CD14-positive monocyte (primary cell): ENCODE data around the gene COL25A1. TPM values are rescaled to one million over a fixed set of nuclear protein-coding genes. Genes with fewer than 3 reads are reported as not detected.

ENCODE experiments used
- DNase-seq, 3 donors: peaks; one replicate each; pipeline ENCODE4 v3.0.0-alpha.2; 2011 to 2022
- H2AFZ ChIP-seq: 2 replicates; pipeline ENCODE4 v1.6.0; 2012; ENCODE audit warnings: mild to moderate bottlenecking, low read depth, low read length, inconsistent platforms; ENCODE audit not compliant: insufficient read depth, poor library complexity, severe bottlenecking
- H3K27ac ChIP-seq, 2 donors: 1 replicate in 1 of 2; 2 replicates in 1 of 2; pipeline ENCODE4 v1.5.1; 2012 to 2013; ENCODE audit warnings: low read length in 2 of 2, control low read depth in 1 of 2, inconsistent platforms in 1 of 2, low read depth in 1 of 2, mild to moderate bottlenecking in 1 of 2
- H3K27me3 ChIP-seq, 2 donors: one replicate each; pipeline versions ENCODE4 v1.6.0 to v1.6.1; 2011 to 2013; ENCODE audit warnings: low read length in 2 of 2; ENCODE audit not compliant: control insufficient read depth in 2 of 2, insufficient read depth in 2 of 2
- H3K36me3 ChIP-seq, 2 donors: replicated peaks in 1 of 2; 1 replicate in 1 of 2; 2 replicates in 1 of 2; pipeline versions ENCODE4 v1.5.1 to v1.6.1; 2012 to 2013; ENCODE audit warnings: low read length in 2 of 2, control low read depth in 1 of 2, inconsistent platforms in 1 of 2, mild to moderate bottlenecking in 1 of 2; ENCODE audit not compliant: insufficient read depth in 2 of 2, control insufficient read depth in 1 of 2
- H3K4me1 ChIP-seq, 2 donors: 1 replicate in 1 of 2; 2 replicates in 1 of 2; pipeline versions ENCODE4 v1.5.1 to v1.6.1; 2012 to 2013; ENCODE audit warnings: low read length in 2 of 2, control low read depth in 1 of 2, inconsistent platforms in 1 of 2, mild to moderate bottlenecking in 1 of 2, moderate library complexity in 1 of 2; ENCODE audit not compliant: insufficient read depth in 2 of 2, control insufficient read depth in 1 of 2
- H3K4me2 ChIP-seq: replicated peaks from 2 replicates; pipeline ENCODE3; 2012; ENCODE audit warnings: low read length, moderate library complexity, mild to moderate bottlenecking; ENCODE audit not compliant: poor library complexity, severe bottlenecking; ENCODE audit errors: extremely low read depth
- H3K4me3 ChIP-seq, 3 experiments: fragments of 200-600 bp in 1 of 3; sonication (generic) in 1 of 3; replicated peaks in 1 of 3; 1 replicate in 2 of 3; 2 replicates in 1 of 3; pipeline ENCODE4 v1.5.1; 2011 to 2013; ENCODE audit warnings: low read length in 3 of 3, mild to moderate bottlenecking in 3 of 3, control low read depth in 2 of 3, low read depth in 2 of 3, inconsistent platforms in 1 of 3, moderate library complexity in 1 of 3
- H3K79me2 ChIP-seq: 2 replicates; pipeline ENCODE4 v1.6.0; 2012; ENCODE audit warnings: mild to moderate bottlenecking, control low read depth, inconsistent platforms, low read length, moderate library complexity; ENCODE audit not compliant: insufficient read depth
- H3K9ac ChIP-seq: 2 replicates; pipeline ENCODE4 v1.6.0; 2017; ENCODE audit warnings: low read length, mild to moderate bottlenecking; ENCODE audit not compliant: insufficient read depth, poor library complexity, severe bottlenecking
- H3K9me3 ChIP-seq, 2 donors: replicated peaks in 1 of 2; 1 replicate in 1 of 2; 2 replicates in 1 of 2; pipeline versions ENCODE4 v1.5.1 to v1.6.1; 2012 to 2013; ENCODE audit warnings: low read length in 2 of 2, control low read depth in 1 of 2; ENCODE audit not compliant: control insufficient read depth in 1 of 2, insufficient read depth in 1 of 2
- H4K20me1 ChIP-seq: 2 replicates; pipeline ENCODE4 v1.6.0; 2012; ENCODE audit warnings: mild to moderate bottlenecking, low read length, control low read depth, moderate library complexity; ENCODE audit not compliant: insufficient read depth
- H3K27ac Mint-ChIP-seq, 7 donors: one replicate each; pipeline ENCODE4 v1.8.0; 2020; ENCODE audit warnings: mild to moderate bottlenecking in 7 of 7, mixed read lengths in 7 of 7, moderate library complexity in 6 of 7, inconsistent platforms in 2 of 7
- H3K27me3 Mint-ChIP-seq, 3 donors: one replicate each; pipeline ENCODE4 v1.8.0; 2021 to 2022; ENCODE audit warnings: low read depth in 3 of 3, mild to moderate bottlenecking in 3 of 3, mixed read lengths in 3 of 3, moderate library complexity in 3 of 3, inconsistent platforms in 1 of 3
- H3K36me3 Mint-ChIP-seq, 2 donors: one replicate each; pipeline ENCODE4 v1.8.0; 2020; ENCODE audit warnings: mixed read lengths in 2 of 2, inconsistent platforms in 1 of 2, mild to moderate bottlenecking in 1 of 2
- H3K4me1 Mint-ChIP-seq: one replicate; pipeline ENCODE4 v1.8.0; 2020; ENCODE audit warnings: mild to moderate bottlenecking, mixed read lengths
- H3K4me3 Mint-ChIP-seq, 2 donors: one replicate each; pipeline ENCODE4 v1.8.0; 2020; ENCODE audit warnings: mild to moderate bottlenecking in 2 of 2, mixed read lengths in 2 of 2, moderate library complexity in 1 of 2
- H3K9me3 Mint-ChIP-seq, 7 donors: one replicate each; pipeline ENCODE4 v1.8.0; 2020 to 2022; ENCODE audit warnings: mixed read lengths in 7 of 7, mild to moderate bottlenecking in 6 of 7, moderate library complexity in 6 of 7, inconsistent platforms in 2 of 7
- WGBS: methylation state at CpG from one replicate; pipeline ENCODE4 v1.1.5; 2013; ENCODE audit warnings: missing lambda C conversion rate; ENCODE audit not compliant: insufficient coverage; 5-methylcytosine and 5-hydroxymethylcytosine counted together
- intact Hi-C, 2 donors: fragments of 100-400 bp; cut with micrococcal nuclease; formaldehyde crosslinking; loops; one replicate each; pipeline versions ENCODE4 v1.15.0 to v1.15.1; 2023
- polyA plus RNA-seq, 3 donors: library from polyadenylated mRNA; depleted of rRNA in 1 of 3; unstranded in 2 of 3; stranded (reverse) in 1 of 3; fragments of 300-500 nt in 2 of 3; fragments of >200 nt in 1 of 3; fragmentation: Illumina TruSeq in 2 of 3; gene quantifications; 1 replicate in 2 of 3; 2 replicates in 1 of 3; pipeline ENCODE4 v1.2.3, GENCODE V29; 2012 to 2021
- TF ChIP-seq, protein P1 (sequence below): fragments of 200-600 bp; IDR thresholded peaks from one replicate; pipeline ENCODE4 v1.8.0; 2022; ENCODE audit warnings: antibody characterized with exemption, mild to moderate bottlenecking

The COL25A1 gene
- polyA plus RNA-seq, 3 donors, result not detected

DNA sequence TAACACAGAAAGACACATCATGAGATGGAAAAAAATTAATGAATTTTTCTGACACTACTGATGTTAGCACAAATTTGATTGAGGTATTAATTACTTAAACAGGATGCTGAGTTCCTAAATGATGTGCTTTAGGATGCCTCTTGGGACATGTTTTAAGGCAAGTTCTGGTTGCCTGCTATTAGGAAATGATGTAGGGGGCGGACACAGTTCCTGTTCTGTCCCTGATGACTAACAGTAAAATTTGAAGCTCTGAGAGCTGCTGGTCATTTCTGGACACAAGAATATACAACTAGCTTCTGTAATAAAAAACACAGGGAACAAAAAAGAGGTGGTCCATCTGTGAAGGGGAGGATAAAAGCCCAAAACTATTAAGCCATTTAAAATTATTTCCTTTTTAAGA lies 376.4 kb downstream of the COL25A1 start:
- Histone ChIP-seq H4K20me1 (no peaks in the 10 kb centered on the region), H2AFZ (no peak overlapping the region), H3K4me2 (no peak overlapping the region), H3K9me3 (no peaks in the 10 kb centered on the region), H3K79me2 (no peaks in the 10 kb centered on the region), H3K4me3 (no peak overlapping the region), H3K4me1 (peaks cover 0 to 3% of the 10 kb centered on the region in 2 donors), H3K27ac (no peak overlapping the region), H3K27me3 (no peaks in the 10 kb centered on the region), H3K36me3 (no peaks in the 10 kb centered on the region), H3K9ac (no peak overlapping the region)
- Mint-ChIP-seq H3K27me3 (peaks cover 0 to 2% (median 0%) of the 10 kb centered on the region in 3 donors), H3K4me1 (peaks cover 9% of the 10 kb centered on the region), H3K4me3 (no peak overlapping the region), H3K27ac (no peak overlapping the region), H3K36me3 (no peaks in the 10 kb centered on the region), H3K9me3 (peaks cover 0 to 3% (median 0%) of the 10 kb centered on the region in 7 donors)
- intact Hi-C loops, result no loop called here
- no peak for DNase-seq
- WGBS, result no CpG with 5 or more reads among the region's 1 CpG
- TF ChIP-seq, protein P1, sequence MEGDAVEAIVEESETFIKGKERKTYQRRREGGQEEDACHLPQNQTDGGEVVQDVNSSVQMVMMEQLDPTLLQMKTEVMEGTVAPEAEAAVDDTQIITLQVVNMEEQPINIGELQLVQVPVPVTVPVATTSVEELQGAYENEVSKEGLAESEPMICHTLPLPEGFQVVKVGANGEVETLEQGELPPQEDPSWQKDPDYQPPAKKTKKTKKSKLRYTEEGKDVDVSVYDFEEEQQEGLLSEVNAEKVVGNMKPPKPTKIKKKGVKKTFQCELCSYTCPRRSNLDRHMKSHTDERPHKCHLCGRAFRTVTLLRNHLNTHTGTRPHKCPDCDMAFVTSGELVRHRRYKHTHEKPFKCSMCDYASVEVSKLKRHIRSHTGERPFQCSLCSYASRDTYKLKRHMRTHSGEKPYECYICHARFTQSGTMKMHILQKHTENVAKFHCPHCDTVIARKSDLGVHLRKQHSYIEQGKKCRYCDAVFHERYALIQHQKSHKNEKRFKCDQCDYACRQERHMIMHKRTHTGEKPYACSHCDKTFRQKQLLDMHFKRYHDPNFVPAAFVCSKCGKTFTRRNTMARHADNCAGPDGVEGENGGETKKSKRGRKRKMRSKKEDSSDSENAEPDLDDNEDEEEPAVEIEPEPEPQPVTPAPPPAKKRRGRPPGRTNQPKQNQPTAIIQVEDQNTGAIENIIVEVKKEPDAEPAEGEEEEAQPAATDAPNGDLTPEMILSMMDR, result no peak

DNA sequence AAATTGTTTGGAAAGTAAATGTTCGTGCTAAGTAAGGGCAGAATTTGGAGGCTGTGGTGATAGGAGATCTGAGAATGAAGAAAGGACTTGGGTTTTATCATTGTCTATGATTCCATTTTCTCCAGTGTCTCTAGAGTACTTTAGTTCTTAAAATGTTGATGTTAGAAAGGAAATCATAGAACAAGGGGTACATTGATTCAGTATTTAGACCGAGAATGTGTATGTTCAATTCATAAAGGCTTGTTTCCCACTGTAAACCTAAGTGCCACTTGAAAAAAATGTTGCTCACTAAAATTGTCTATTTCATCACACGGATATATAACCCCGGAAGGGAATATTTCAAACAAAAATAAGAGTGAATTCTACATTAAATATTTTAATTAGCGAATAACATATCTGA lies 380.3 kb downstream of the COL25A1 start:
- intact Hi-C loops, result no loop called here
- H2AFZ ChIP-seq, result no peak overlapping the region
- Mint-ChIP-seq H3K27me3 (no peaks in the 10 kb centered on the region), H3K4me3 (no peak overlapping the region), H3K36me3 (no peaks in the 10 kb centered on the region), H3K9me3 (peaks cover 0 to 4% (median 0%) of the 10 kb centered on the region in 7 donors), H3K4me1 (peaks cover 16% of the 10 kb centered on the region), H3K27ac (no peak overlapping the region)
- TF ChIP-seq, protein P1, result no peak
- no peak overlapping the region for H3K27ac ChIP-seq
- no CpG with 5 or more reads among the region's 5 CpGs for WGBS
- no peak overlapping the region for H3K4me2 ChIP-seq
- H4K20me1 ChIP-seq, result no peaks in the 10 kb centered on the region
- H3K4me1 ChIP-seq, result peaks cover 0 to 3% of the 10 kb centered on the region in 2 donors
- no peak overlapping the region for H3K4me3 ChIP-seq
- no peaks in the 10 kb centered on the region for H3K36me3 ChIP-seq
- H3K79me2 ChIP-seq, result no peaks in the 10 kb centered on the region
- no peaks in the 10 kb centered on the region for H3K27me3 ChIP-seq
- DNase-seq, result no peak
- H3K9me3 ChIP-seq, result no peaks in the 10 kb centered on the region
- no peak overlapping the region for H3K9ac ChIP-seq
